ENCODE results near the gene FBXL5.

Gene FBXL5

GRCh38 chr4:15653420-15653819 lies 1.7 kb downstream of the FBXL5 start:
- DNase-seq (ENCODE audit: low read depth) = no peak
- peak overlapping the region; percentile 97 for H3K4me3 ChIP-seq (ENCODE audit: low read depth, low read length)
- no peak for TF ChIP-seq CTCF (IDR thresholded peaks at IDR 0.05; ENCODE audit: insufficient read depth, low read depth, low read length, missing control alignments)

DNA sequence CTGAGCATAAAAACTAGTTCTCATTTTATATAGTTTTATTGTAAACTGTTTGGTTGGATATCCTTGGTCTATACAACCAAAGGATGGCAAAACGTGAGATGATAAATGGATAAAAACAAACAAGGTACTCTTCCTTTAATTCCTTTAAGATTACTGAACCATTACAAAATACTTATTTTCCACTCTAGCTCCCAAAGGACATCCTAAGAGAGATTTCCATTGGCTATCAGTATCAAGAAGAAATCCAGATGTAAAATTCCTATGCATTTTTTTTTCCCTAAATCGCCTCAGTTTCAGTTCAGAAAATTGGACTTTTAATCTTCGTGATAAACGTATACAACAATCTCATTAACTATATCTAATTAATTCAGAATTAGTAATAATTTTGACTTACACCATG lies 2.3 kb downstream of the FBXL5 start:
- no peak for TF ChIP-seq CTCF (IDR thresholded peaks at IDR 0.05; ENCODE audit: insufficient read depth, low read depth, low read length, missing control alignments)
- no peak for DNase-seq (ENCODE audit: low read depth)
- H3K4me3 ChIP-seq (ENCODE audit: low read depth, low read length) = peak overlapping the region; percentile 97

GRCh38 chr4:15652191-15652590 lies 3.0 kb downstream of the FBXL5 start:
- no peak for TF ChIP-seq CTCF (IDR thresholded peaks at IDR 0.05; ENCODE audit: insufficient read depth, low read depth, low read length, missing control alignments)
- DNase-seq (ENCODE audit: low read depth) = no peak
- peak overlapping the region; percentile 11; the same call in 1 of the 2 replicates for H3K4me3 ChIP-seq (ENCODE audit: low read depth, low read length)

DNA sequence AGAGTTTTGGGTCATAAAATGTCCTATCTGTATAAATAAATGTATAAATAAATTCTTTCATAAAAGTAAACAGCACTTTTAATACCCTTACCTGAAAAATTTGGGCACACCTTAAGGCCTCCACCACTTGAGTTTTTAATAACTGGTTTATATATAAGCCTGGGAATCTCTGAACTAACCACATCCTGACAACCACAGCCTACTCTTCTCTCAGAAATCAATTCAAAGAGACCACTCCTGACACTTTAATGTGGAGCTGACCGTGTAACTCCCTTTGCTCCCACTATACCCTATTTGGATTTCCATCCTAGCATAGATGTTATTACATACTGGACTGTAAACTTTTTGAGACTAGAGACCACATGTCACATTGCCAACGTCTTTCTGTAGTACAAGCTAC lies 3.5 kb downstream of the FBXL5 start:
- no peak for TF ChIP-seq CTCF (IDR thresholded peaks at IDR 0.05; ENCODE audit: insufficient read depth, low read depth, low read length, missing control alignments)
- DNase-seq (ENCODE audit: low read depth) = peak; percentile 15
- peak overlapping the region; percentile 11; the same call in 1 of the 2 replicates for H3K4me3 ChIP-seq (ENCODE audit: low read depth, low read length)

- peak; percentile 61 for TF ChIP-seq CTCF (IDR thresholded peaks at IDR 0.05; ENCODE audit: insufficient read depth, low read depth, low read length, missing control alignments)
- no peak overlapping the region for H3K4me3 ChIP-seq (ENCODE audit: low read depth, low read length)
- peak; percentile 74 for DNase-seq (ENCODE audit: low read depth)
Measured at GRCh38 chr4:15649914-15650545, 5.1 kb downstream of the FBXL5 start.

DNA sequence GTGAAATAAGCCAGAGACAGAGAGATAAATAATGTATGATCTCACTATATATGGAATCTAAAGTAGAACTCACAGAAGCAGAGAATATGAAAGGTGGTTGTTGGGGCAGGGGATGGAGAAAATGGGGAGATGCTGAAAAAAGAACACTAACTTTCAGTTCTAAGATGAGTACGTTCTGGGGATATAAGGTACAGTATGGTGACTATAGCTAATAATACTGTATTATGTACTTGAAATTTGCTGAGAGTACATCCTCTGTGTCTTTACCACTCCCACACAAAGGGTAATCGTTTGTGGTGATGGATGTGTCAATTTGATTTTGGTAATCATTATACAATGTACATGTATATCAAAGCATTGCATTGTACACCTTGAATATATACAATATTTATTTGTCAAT lies 6.6 kb downstream of the FBXL5 start:
- H3K4me3 ChIP-seq (ENCODE audit: low read depth, low read length) = no peak overlapping the region
- peak; percentile 21 for DNase-seq (ENCODE audit: low read depth)
- TF ChIP-seq CTCF (IDR thresholded peaks at IDR 0.05; ENCODE audit: insufficient read depth, low read depth, low read length, missing control alignments) = no peak

DNA sequence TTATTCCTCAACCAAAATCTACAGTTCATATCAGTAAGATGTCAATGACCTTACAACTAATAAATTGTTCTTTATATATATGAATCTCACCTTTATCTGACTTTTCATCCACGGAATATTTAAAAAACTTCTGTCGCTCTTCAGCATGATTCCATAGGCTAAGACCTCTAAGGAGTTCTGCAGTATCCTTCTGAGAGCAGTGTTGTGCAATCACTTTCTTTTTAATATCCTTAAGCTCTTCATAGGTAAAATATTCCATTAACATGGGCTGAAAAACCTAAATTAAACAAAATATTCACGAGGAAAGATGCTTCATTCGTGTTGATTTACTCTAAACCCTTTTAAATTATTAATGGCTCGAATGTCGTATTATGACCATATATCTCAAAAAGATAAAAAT lies 16.7 kb downstream of the FBXL5 start:
- H3K4me3 ChIP-seq (ENCODE audit: low read depth, low read length) = no peak overlapping the region
- no peak for TF ChIP-seq CTCF (IDR thresholded peaks at IDR 0.05; ENCODE audit: insufficient read depth, low read depth, low read length, missing control alignments)

More for the DNA sequence above, 16.7 kb downstream of the FBXL5 start:
- no peak for DNase-seq (ENCODE audit: low read depth)
